ENCODE measurements around the gene FAS. TPM values are rescaled to one million over a fixed set of nuclear protein-coding genes. Genes with fewer than 3 reads are reported as not detected.

Gene FAS
- total RNA-seq, 1 experiment from 2014 or later: 9.3 TPM

GRCh38 chr10:88958721-88959120 is 31.9 kb upstream of the FAS start:
- no peak for DNase-seq (ENCODE audit: low read depth, low spot score)

More at GRCh38 chr10:88958721-88959120, 31.9 kb upstream of the FAS start:
- no TSS peak for BruUV-seq (replicated peaks)
- Histone ChIP-seq H3K9me3 (ENCODE audit: control insufficient read depth in 1 of 2, insufficient read depth in 1 of 2, low read depth in 1 of 2, low read length in 2 of 2) (no peaks in the 10 kb centered on the region), H2AFZ (ENCODE audit: low read depth, low read length, poor library complexity, severe bottlenecking) (no peak overlapping the region), H3K27me3 (ENCODE audit: insufficient read depth, low read length) (no peaks in the 10 kb centered on the region), H3K4me3 (replicated peaks in 1 of 2; ENCODE audit: low read depth in 1 of 2, low read length in 2 of 2) (no peak overlapping the region), H3K79me2 (ENCODE audit: insufficient read depth, low read length) (no peaks in the 10 kb centered on the region), H4K20me1 (ENCODE audit: insufficient read depth) (no peaks in the 10 kb centered on the region), H3K4me1 (ENCODE audit: control insufficient read depth in 1 of 2, insufficient read depth in 2 of 2, low read length in 2 of 2) (no peaks in the 10 kb centered on the region), H3K9me2 (ENCODE audit: insufficient read depth) (no peaks in the 10 kb centered on the region), H3K27ac (ENCODE audit: low read depth, low read length) (no peak overlapping the region), H3K36me3 (ENCODE audit: control insufficient read depth in 1 of 2, insufficient read depth in 2 of 2, low read length in 2 of 2) (no peaks in the 10 kb centered on the region), H3K9ac (ENCODE audit: low read length) (no peak overlapping the region), H3K4me2 (ENCODE audit: low read length) (no peak overlapping the region)
- CTCF ChIA-PET: no interaction called here
- POLR2A ChIA-PET: no interaction called here
- intact Hi-C loops (cut with micrococcal nuclease): no loop called here
- ATAC-seq: no peak
- RAD21 ChIA-PET (ENCODE audit: low non-redundant PET in 1 of 2, low total read pairs in 2 of 2, uncharacterized antibody in 2 of 2, unreplicated experiment in 2 of 2): no interaction called here
- no peak for TF ChIP-seq EZH2phosphoT487 (IDR thresholded peaks at IDR 0.05; ENCODE audit: borderline replicate concordance)
- TF ChIP-seq JUND (IDR thresholded peaks at IDR 0.05): no peak
- no peak for TF ChIP-seq MAX (IDR thresholded peaks at IDR 0.05)
- no peak for TF ChIP-seq CBX3 (IDR thresholded peaks at IDR 0.05; ENCODE audit: low read depth)
- TF ChIP-seq REST (IDR thresholded peaks at IDR 0.05; ENCODE audit: low read depth): no peak
- no peak for TF ChIP-seq ATF3 (IDR thresholded peaks at IDR 0.05)
- TF ChIP-seq SP1 (IDR thresholded peaks at IDR 0.05; ENCODE audit: low read depth): no peak
- no peak for TF ChIP-seq FOSL1 (IDR thresholded peaks at IDR 0.05; ENCODE audit: low read depth)
- no peak for TF ChIP-seq TCF7L2 (IDR thresholded peaks at IDR 0.05; ENCODE audit: borderline replicate concordance, extremely low read depth, insufficient read depth, insufficient read length)
- TF ChIP-seq YY1 (IDR thresholded peaks at IDR 0.05; ENCODE audit: extremely low read depth, insufficient replicate concordance, low read depth, low read length): no peak
- TF ChIP-seq ELF1 (IDR thresholded peaks at IDR 0.05; ENCODE audit: borderline replicate concordance, low read depth): no peak
- TF ChIP-seq EZH2 (IDR thresholded peaks at IDR 0.05): no peak
- TF ChIP-seq ZBTB33 (IDR thresholded peaks at IDR 0.05; ENCODE audit: extremely low read depth, insufficient replicate concordance, low read length): no peak
- TF ChIP-seq ZFX (IDR thresholded peaks at IDR 0.05): no peak
- no peak for TF ChIP-seq POLR2AphosphoS5 (IDR thresholded peaks at IDR 0.05; ENCODE audit: low read depth, low read length)

All from HCT116 (cell line).